ENCODE measurements around the gene IFT74.
A peak's percentile ranks its signal among the peaks of the same experiment; 100 is the strongest.

IFT74 gene

DNA sequence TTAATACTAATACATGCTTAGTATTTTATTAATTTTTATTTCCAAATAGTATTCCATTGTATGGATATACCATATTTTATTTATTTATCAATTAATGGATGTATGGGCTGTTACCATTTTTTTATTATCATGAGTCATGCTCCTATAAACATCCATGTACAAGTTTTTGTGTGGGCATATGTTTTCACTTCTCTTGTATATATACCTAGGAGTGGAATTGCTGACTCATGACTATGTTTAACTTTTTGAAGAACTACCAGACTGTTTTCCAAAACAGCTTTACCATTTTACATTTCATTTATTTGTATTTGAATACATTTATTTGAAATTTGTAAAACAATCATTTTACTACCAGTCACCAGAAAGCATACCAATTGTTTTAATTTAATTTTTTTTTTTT is 63.4 kb downstream of the IFT74 start:
- DNase-seq, result peak in 1 of 2 experiments; percentile 31
- no peak for TF ChIP-seq GATA1 (IDR thresholded peaks at IDR 0.05; ENCODE audit: low read depth, low read length)
- TF ChIP-seq POLR2A (IDR thresholded peaks at IDR 0.05; ENCODE audit: low read length), result no peak

DNA sequence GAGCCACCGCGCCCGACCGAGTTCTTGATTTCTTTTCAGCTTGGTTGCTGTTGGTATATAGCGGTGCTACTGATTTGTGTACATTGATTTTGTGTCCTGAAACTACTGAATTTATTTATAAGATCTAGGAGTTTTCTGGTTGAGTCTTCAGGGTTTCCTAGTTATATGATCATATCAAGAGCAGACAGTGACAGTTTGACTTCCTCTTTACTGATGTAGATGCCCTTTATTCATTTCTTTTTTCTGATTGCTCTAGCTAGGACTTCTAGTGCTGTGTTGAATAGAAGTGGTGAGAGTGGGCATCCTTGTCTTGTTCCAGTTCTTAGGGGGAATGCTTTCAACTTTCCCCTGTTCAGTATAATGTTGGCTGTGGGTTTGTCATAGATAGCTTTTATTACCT is 66.7 kb downstream of the IFT74 start:
- DNase-seq, result no peak
- TF ChIP-seq POLR2A (IDR thresholded peaks at IDR 0.05; ENCODE audit: low read length), result no peak
- TF ChIP-seq GATA1 (IDR thresholded peaks at IDR 0.05; ENCODE audit: low read depth, low read length), result no peak

DNA sequence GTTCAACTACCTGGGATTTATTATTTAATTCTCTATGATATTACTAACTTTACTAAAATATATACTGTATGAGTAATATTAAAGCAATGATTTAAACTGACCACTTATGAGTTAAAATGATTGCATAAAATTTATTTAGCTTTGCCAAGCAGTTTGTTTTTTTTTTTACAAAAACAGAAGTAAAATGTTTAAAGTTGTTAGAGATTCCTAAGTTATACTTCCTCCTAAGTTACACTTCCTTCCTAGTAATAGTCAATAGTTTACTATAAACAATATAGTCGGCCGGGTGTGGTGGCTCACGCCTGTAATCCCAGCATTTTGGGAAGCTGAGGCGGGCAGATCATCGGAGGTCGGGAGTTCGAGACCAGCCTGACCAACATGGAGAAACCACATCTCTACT is 73.0 kb downstream of the IFT74 start:
- TF ChIP-seq POLR2A (IDR thresholded peaks at IDR 0.05; ENCODE audit: low read length) (no peak), GATA1 (IDR thresholded peaks at IDR 0.05; ENCODE audit: low read depth, low read length) (no peak)
- no peak for DNase-seq

DNA sequence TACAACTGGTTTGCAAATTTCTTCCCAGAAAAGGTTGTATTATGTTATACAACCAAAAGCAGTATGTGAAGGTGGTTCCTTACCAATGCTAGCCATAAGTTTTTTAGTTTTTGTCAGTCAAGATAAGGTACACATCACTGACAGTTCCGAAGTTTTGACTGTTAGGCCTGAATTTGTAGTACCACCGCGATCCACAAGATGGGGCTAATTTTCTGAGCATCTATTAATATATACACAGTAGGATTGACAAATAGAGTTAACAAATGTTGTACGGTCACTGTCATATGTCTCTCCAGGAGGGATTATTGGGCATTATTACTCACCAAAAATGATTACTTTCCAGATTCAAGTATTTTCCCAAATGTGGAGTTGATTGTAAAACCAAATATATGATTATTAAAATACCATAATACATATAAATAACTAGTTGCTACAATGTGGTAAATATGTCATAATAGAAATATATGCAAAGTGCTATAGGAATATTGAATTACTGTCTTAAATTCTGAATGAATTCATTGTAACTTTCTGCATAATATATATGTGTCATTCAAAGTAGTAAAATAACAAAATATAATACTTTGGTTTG is 77.7 kb downstream of the IFT74 start:
- TF ChIP-seq GATA1 (IDR thresholded peaks at IDR 0.05; ENCODE audit: low read depth, low read length) (no peak), POLR2A (IDR thresholded peaks at IDR 0.05; ENCODE audit: low read length) (no peak)
- peak; percentile 47 to 73 for DNase-seq

DNA sequence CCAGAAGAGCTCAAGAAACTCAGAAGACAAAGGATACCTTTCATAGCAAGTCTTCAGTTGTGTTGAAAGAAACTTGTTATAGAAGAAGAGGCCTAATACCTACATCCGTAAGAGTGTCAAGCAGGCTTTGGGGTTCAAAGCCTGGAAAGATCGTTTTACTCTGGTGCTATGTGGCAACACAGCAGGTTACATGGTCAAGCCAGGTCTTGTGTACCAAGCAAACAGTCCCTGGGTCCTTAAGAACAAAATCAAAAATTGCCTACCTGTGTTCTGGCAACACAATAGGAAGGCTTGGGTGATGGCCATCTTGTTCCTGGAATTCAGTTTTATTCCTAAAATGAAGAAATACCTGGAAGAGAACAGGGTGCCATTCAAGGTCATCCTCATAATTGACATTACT is 81.3 kb downstream of the IFT74 start:
- TF ChIP-seq GATA1 (IDR thresholded peaks at IDR 0.05; ENCODE audit: low read depth, low read length) (no peak), POLR2A (IDR thresholded peaks at IDR 0.05; ENCODE audit: low read length) (no peak)
- DNase-seq, result no peak

DNA sequence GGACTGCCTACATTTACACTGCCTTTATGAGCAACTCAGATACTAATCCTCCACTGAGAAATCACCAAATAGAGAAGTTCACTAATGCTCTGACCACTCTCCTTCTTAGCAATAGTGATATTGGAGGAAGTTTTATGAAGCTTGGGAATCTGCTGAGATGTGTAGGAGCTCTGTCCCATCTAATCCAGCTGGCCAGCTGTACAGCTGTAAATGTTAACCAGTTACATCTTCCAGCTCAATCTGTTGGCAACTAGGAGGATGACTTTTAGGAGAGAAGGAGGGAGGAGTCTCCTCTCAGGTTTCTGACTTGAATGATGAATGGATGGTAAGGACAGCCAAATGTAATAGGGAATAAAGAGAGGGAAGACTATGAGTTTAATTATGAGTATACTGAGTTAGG is 85.5 kb downstream of the IFT74 start:
- TF ChIP-seq POLR2A (IDR thresholded peaks at IDR 0.05; ENCODE audit: low read length) (no peak), GATA1 (IDR thresholded peaks at IDR 0.05; ENCODE audit: low read depth, low read length) (no peak)

DNA sequence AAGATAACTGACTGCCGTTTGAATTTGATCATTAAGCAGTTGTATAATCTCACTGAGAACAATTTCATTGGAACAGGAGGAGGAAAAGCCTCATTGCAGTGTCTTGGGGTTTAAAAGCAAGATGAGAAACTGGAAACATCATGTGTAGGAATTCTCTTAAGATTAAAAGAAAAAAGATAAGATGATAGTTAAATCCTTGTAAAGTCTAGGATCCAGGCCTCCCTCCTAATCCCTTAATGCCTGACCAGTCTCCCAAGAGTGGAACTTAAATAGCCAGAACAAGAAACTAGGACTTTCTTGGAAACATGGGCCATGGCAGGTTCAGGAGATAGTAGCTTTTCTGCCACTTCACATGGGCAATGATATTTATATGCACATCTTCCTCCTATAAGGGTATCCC is 86.3 kb downstream of the IFT74 start:
- no peak for DNase-seq
- TF ChIP-seq GATA1 (IDR thresholded peaks at IDR 0.05; ENCODE audit: low read depth, low read length) (no peak), POLR2A (IDR thresholded peaks at IDR 0.05; ENCODE audit: low read length) (no peak)

More for the DNA sequence above, 85.5 kb downstream of the IFT74 start:
- DNase-seq, result no peak

DNA sequence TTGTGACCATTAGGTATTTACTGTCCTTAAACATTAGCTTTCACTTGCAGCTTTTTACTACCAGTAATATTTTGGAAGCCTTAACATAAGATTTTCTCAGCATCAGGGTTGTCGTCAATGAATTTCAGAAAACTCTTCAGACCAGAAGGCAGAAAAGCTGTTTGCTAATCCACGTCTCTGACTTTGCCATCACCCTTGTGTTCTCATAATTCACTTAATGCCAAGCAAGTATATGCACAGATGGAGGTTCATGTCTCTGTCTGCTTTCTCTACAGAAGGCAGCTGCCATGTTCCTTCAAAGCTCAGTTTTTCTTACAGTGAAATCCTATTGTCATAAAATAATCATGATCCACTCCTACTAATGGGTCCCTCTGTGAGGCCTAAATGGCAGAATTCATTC is 87.0 kb downstream of the IFT74 start:
- TF ChIP-seq POLR2A (IDR thresholded peaks at IDR 0.05; ENCODE audit: low read length) (no peak), GATA1 (IDR thresholded peaks at IDR 0.05; ENCODE audit: low read depth, low read length) (no peak)
- DNase-seq, result no peak

DNA sequence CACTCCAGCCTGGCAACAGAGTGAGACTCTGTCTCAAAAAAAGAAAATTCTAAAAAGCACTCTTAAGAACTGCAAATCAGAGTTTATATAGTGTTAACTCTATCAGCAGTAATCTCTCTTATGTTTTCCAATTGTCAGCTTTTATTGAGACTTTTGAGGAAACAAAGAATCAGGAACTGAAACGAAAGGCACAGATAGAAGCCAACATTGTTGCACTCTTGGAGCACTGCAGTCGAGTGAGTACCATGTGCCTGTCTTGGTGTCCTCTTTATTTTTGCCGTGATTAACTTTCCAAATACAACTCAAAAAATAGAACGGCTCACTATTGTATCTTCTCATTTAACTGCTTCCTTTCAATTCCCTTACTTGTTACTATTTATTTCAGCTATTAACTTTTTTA is 90.9 kb downstream of the IFT74 start:
- DNase-seq, result no peak
- TF ChIP-seq POLR2A (IDR thresholded peaks at IDR 0.05; ENCODE audit: low read length), result no peak
- TF ChIP-seq GATA1 (IDR thresholded peaks at IDR 0.05; ENCODE audit: low read depth, low read length), result no peak

DNA sequence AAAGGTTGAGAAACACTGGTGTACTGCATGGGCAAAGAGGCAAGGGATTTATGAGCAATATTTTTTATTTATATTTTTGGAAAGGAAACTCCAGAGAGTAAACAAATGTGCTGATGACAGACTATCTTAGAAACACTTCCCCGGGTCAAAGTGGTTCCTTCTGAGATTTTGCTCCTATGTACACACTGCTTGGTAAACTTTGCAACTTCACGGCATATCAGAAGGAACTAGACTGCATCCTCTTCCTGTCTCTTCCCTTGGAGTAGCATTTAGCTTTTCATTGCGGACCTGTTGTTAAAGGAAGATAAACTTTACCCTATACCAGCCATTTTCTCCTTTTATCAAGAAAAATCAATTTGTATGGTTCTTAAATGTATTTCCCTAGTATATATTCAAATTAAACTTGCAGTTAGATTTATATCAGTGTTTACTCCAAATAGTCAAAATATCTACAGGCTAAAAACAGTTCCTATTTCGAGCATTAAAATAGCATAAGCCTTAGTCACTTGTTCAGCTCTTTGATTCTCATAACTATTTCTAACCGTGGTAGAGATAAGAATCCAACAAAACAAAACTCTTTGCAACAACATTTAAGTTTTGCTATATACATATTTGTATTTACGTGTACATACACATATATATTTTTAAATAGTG is 97.3 kb downstream of the IFT74 start:
- TF ChIP-seq GATA1 (IDR thresholded peaks at IDR 0.05; ENCODE audit: low read depth, low read length), result no peak
- TF ChIP-seq POLR2A (IDR thresholded peaks at IDR 0.05; ENCODE audit: low read length), result no peak
- no peak for DNase-seq

DNA sequence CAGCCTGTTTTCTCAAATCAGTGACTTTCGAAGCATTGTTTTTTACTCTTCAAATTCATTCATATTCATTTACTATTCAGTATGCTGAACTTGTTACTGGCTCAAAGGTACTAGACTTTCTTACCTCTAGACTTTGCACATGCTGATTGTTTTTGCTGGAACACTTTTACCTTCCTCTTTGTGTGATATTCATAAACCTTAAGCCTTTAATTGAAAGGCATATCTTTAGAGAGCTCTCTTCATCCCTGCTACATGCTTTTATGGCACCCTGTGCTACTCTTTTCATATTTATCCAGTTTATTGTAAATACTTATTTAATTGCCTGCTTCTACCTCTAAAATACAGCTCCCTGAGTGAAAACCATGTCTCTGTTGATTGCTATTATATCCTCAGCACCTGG is 97.9 kb downstream of the IFT74 start:
- no peak for TF ChIP-seq POLR2A (IDR thresholded peaks at IDR 0.05; ENCODE audit: low read length)
- no peak for TF ChIP-seq GATA1 (IDR thresholded peaks at IDR 0.05; ENCODE audit: low read depth, low read length)
- no peak for DNase-seq

DNA sequence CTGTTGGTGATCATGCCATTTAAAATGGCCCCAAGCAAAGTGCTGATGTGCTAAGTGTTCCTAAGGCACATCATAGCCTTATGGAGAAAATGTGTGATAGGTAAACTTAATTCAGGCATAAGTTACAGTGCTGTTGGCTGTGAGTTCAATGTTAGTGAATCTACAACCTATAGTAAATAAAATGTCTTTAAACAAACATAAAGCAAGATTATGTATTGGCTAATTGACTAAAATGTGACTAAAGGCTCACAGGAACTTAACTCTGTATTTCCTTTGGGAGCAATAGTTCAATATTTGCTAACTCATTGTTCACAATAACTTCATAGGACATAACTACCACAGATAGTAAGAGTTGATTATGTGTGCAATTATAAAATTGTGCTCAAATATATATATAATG is 98.6 kb downstream of the IFT74 start:
- no peak for TF ChIP-seq POLR2A (IDR thresholded peaks at IDR 0.05; ENCODE audit: low read length)

DNA sequence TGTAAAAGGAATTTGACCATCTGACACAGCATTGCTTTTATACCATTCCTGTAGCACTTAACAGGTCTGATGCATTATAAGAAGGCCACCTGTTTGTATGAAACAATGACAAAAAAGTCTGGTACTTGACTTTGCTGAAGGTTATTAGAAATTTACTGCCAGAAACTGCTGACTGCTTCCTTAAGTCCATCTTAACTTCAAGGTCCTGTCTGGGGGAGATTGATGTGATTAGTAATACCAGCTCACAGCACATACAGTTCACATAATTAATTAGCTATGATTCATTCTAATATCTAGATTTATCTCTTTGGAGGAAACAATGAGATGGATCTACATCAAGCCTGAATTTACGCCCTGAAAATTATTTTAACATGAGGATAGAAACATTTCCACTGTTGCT is 103.2 kb downstream of the IFT74 start:
- DNase-seq, result no peak
- TF ChIP-seq GATA1 (IDR thresholded peaks at IDR 0.05; ENCODE audit: low read depth, low read length), result no peak
- no peak for TF ChIP-seq POLR2A (IDR thresholded peaks at IDR 0.05; ENCODE audit: low read length)

More for the DNA sequence above, 98.6 kb downstream of the IFT74 start:
- DNase-seq, result no peak

DNA sequence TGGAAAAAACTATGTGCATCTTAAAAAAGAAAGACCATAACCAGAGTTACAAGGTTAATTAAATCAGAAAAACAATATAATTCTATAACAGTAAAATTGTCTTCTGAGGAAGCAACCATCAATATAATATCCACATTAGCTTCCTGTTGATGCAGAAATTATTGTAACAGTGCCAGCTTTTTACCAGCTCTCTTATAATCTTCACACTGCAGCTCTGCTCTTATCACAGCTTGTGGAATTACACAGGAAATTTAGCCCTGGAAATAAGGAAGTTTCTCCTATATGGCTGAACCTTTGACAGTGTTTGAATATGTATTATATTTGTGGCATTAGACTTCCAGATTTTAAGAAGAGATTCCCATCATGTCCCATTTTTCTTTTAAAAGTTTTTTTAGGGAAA is 103.7 kb downstream of the IFT74 start:
- TF ChIP-seq POLR2A (IDR thresholded peaks at IDR 0.05; ENCODE audit: low read length) (no peak), GATA1 (IDR thresholded peaks at IDR 0.05; ENCODE audit: low read depth, low read length) (no peak)
- peak in 1 of 2 experiments; percentile 17 for DNase-seq

DNA sequence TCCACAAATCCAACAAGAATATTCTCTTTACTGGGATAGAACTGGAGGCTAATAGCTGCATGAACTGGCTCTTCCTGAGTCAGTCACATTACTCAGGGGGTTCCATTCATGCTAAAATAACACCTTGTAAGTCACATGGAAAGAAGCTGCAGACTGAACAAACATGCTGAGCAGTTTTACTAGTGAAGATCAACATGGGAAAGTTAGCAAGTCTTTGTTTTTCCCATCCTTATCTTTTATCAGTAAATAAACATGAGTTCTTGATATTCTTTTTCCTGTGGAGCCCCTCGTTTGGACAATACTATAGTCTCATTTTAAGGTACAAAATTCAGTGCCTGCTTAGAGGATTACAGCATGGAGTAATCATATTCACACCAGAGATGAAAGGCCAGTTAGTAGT is 109.1 kb downstream of the IFT74 start:
- TF ChIP-seq POLR2A (IDR thresholded peaks at IDR 0.05; ENCODE audit: low read length) (no peak), GATA1 (IDR thresholded peaks at IDR 0.05; ENCODE audit: low read depth, low read length) (no peak)

More for the DNA sequence above, 109.1 kb downstream of the IFT74 start:
- no peak for DNase-seq
